ENCODE results near the gene SOX5. TPM values are rescaled to one million over a fixed set of nuclear protein-coding genes. Genes with fewer than 3 reads are reported as not detected.
"Not testable (repeated sequence)": the region's sequence is repeated elsewhere in the genome, so short reads cannot be mapped to it uniquely, and the experiment has no call there.

Gene SOX5
- total RNA-seq, 1 experiment from 2014 or later: 4.1 TPM

- DNase-seq (ENCODE audit: low read depth): no peak
These were observed 39.9 kb downstream of the SOX5 start for GRCh38 chr12:23909551-23909950.

DNA sequence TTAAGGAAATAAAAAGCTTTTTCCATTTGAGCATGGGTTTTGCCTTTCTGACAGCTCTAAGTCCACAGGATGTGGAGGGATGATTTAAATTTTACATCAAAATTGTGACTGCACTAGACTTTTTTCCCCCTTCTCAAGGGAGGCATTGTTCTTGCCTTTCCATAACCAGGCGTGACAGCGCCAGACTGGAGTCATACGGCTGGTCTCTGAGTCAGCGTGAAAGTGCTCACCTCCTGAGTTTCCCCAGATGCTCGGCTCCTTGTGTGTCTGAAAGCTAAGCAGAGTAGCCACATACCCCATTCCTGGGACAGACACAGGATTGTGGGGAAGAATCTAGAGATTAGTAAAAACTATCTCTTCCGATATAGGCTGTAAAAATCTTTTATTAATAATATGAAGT lies 43.1 kb downstream of the SOX5 start:
- DNase-seq (ENCODE audit: low read depth): peak; percentile 74

DNA sequence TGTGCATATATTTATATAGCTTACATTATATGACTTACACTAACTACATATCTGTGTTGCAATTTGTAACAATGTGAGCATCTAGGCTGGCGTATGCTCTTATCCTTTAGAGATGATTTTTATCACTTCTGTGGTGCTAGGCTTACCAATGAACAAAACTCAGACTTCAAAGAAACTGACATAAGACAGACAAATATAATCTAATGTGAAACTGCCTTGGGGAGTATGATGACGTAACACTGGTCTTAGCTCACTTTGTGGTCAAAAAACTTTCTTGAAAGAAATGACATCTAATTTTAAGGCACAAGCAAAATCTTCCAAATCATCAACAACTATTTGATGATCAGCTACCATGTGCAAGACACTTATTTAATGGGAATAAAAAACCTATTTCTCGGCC lies 50.0 kb downstream of the SOX5 start:
- DNase-seq (ENCODE audit: low read depth): peak; percentile 35

GRCh38 chr12:23898121-23898520 lies 51.3 kb downstream of the SOX5 start:
- no peak for DNase-seq (ENCODE audit: low read depth)

DNA sequence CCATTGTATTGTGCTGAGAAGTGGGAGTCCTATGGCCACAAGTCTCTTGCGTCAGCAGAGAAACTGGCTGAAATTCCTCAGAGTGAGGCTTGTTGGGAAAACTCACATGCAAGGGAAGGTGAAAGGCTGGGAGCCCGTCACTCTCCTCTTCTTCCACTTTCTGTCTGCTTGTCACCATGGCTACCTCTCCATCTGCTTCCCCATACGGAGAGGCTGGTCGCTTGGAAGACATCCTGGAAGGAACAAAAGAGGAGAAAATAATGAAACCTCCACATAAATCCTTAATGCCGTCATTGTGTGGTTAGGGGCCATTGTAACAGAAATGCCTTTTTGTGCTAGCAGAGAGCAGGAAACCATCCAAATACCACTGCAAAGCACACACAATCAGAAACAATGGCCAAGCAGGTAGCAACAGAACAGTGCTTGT lies 53.7 kb downstream of the SOX5 start:
- DNase-seq (ENCODE audit: low read depth): peak; percentile 14

GRCh38 chr12:23893611-23894010 lies 55.9 kb downstream of the SOX5 start:
- DNase-seq (ENCODE audit: low read depth): no peak

GRCh38 chr12:23891115-23891514 lies 58.4 kb downstream of the SOX5 start:
- DNase-seq (ENCODE audit: low read depth): no peak

DNA sequence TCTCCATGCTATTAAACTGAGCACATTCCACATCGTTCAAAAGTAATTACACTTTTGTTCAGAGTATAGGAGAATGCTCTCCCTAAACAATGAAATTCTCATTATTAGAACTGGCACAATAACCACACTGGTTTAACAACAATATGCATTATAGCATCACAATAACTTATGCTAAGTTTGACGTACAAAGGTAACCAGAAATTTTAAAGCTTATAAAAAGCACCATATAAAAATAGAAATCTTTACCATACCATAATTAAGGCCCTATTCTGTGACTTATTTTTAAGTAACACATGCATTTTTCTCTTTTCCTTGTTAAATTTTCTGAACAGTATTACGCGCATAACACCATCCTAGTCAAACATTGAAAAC lies 60.4 kb downstream of the SOX5 start:
- no peak for DNase-seq (ENCODE audit: low read depth)

DNA sequence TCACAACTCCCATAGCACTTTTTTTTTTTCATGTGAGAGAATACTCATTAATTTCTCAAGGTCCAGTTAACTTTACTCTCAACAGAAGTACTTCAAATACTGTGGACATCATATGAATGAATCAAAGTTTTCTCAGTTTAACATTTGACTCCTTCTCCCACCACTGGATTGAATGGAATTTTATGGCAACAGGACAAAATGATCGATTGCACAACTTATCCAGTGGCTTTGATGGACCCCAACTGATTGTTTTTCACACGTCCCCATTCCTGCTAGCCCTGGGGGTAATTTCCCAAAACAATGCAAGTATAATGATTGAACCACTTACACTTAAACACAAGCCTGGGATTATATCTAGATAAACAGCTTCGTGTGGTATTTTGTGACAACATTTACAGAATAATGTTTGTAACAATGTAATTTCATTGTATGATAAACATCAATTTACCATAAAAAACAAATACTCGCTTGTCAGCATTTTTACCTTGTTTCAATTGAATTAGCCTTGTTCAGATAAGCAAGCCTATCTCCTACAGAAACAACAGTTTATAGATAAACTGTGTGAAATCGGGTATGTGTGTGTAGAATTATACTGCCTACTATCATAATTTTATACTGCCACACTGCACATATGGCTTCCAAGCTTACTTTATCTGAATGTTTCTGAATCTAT lies 60.9 kb downstream of the SOX5 start:
- DNase-seq (ENCODE audit: low read depth): no peak

GRCh38 chr12:23887055-23887835 lies 62.2 kb downstream of the SOX5 start:
- DNase-seq (ENCODE audit: low read depth): no peak

DNA sequence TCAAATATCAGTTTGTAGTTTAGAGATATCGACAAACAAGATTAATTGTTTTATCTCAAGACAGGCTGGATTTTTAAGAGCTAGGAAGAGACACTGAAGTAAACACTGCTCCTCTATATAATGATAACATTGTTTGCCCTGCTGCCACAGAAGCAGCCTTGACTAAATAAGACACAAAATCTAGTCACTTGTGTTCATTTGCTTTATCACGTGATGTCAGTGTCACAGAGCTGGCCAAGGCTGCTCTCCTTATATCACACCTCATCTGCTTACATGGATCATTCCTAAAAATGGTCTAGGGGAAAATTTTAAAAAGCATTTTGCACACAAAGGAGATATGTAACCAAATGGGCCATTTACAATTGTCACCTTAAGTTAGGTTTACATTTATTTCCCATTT lies 64.1 kb downstream of the SOX5 start:
- no peak for DNase-seq (ENCODE audit: low read depth)

- DNase-seq (ENCODE audit: low read depth): no peak
These were observed 64.6 kb downstream of the SOX5 start for GRCh38 chr12:23884909-23885308.

DNA sequence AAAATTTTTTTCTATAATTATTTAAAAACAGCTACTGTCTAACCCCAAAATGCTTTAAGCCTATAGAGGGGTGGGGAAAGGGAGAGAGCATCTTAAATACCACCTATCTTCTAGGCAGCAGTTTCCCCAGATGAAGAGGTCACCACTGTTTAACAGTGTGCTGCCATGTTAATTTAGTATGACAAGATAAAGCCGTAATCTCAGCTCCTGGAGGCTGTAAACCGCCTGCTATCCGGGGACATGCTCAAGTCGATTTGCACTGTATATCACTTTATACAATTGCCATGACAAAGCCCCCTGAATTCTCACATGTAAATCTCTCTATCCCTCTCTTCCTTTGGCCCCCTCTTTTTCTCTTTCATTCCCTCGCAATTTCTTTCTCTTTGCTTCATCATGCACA lies 68.5 kb downstream of the SOX5 start:
- DNase-seq (ENCODE audit: low read depth): no peak

GRCh38 chr12:23876618-23877017 lies 72.9 kb downstream of the SOX5 start:
- DNase-seq (ENCODE audit: low read depth): not testable (repeated sequence)

GRCh38 chr12:23867794-23868193 lies 81.7 kb downstream of the SOX5 start:
- no peak for DNase-seq (ENCODE audit: low read depth)

- no peak for DNase-seq (ENCODE audit: low read depth)
These were observed 86.8 kb downstream of the SOX5 start for GRCh38 chr12:23862701-23863100.

DNA sequence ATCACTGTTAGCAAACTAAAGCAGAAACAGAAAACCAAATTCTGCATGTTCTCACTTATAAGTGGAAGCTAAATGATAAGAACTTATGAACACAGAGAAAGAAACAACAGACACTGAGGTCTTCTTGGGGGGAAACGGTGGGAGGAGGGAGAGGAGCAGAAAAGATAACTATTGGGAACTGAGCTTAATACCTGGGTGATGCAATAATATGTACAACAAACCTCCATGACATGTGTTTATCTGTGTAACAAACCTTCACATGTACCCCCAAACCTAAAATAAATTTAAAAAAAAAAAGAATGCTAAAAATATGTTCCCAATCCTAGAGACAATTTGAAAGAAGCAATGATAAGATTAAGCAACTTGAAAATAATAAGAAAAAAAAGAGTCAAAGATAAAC lies 89.5 kb downstream of the SOX5 start:
- DNase-seq (ENCODE audit: low read depth): no peak

DNA sequence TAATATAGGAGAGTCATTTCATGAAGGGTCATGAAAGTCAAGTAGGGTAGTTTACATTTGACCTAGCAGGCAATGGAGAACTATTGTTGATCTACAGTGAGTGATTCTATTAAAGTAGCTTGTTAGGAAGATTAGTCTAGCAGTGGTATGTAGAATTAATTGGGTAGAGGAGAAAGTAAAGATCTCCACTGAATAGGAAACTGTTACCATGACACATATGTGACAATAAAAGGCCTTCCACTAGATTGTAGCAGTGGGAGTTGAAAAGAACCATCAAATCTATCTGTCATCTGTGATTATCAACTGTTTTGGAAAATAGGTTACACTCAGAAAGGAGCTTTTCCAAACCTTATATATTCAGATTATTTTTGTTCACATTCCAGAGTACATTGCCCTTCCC lies 92.3 kb downstream of the SOX5 start:
- no peak for DNase-seq (ENCODE audit: low read depth)

GRCh38 chr12:23855813-23856212 lies 93.7 kb downstream of the SOX5 start:
- DNase-seq (ENCODE audit: low read depth): no peak

DNA sequence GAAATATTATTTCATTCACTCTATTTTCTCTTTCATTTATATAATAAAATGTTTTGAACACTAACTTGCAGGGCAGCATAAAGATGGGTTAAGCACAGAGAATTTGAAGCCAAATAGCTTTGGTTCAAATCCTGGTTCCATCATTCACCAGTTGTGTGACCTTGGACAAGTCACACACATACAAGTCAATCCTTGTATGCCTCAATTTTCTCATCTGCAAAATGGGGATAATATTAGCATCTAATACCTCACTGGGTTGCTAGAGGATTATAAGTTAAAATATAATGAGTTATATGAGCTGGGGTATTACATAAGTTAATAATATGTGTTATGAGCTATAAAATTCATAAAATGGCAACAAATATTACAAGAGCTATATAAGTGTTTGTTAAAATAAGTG lies 94.9 kb downstream of the SOX5 start:
- no peak for DNase-seq (ENCODE audit: low read depth)

DNA sequence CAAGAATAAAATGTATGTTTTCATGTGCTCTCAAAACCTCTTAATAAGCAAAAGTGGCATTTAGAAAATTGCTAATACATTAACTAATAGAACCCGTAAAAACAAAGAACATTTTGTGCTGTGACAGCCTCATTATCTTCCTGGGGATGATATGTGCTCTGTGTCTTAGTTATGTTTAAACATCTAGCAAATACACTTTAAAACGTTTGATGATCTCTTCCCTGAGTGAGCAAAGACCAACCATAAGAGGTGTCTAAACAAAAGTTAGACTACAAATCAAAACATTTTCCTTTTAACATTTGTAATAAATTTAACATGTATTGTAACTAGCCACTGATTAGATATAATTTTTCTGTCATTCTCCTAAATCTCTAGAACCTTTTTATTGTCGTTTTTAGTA lies 95.8 kb downstream of the SOX5 start:
- no peak for DNase-seq (ENCODE audit: low read depth)

- DNase-seq (ENCODE audit: low read depth): no peak
These were observed 97.9 kb downstream of the SOX5 start for GRCh38 chr12:23851602-23852001.

GRCh38 chr12:23847857-23848256 lies 101.6 kb downstream of the SOX5 start:
- DNase-seq (ENCODE audit: low read depth): no peak

DNA sequence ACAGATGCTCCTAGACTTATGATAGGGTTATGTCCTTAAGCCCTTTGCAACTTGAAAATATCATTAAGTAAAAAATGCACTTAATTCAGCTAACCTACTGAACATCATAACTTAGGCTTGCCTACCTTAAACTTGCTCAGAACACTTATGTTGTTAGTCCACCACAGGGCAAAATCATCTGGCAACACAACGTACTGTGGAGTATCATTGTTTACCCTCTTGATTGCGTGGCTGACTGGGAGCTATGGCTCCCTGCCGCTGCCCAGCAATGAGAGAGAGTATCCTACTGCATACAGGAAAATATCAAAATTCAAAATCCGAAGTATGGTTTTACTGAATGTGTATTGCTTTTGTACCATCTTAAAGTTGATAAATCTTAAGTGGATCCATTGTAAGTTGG lies 105.5 kb downstream of the SOX5 start:
- no peak for DNase-seq (ENCODE audit: low read depth)

Measured in M059J (cell line).